Measurements from ENCODE around the gene XBP1.
"Not testable (repeated sequence)": the region's sequence is repeated elsewhere in the genome, so short reads cannot be mapped to it uniquely, and the experiment has no call there.

The XBP1 gene

GRCh38 chr22:28800308-28801041 lies at the start of gene XBP1:
TSS of gene XBP1 (minus strand) at chr22:28800569.
- DNase-seq = peak; percentile 37

- no peak for DNase-seq
Observed at GRCh38 chr22:28846994-28847393, 46.6 kb upstream of the XBP1 start.

- DNase-seq = not testable (repeated sequence)
Observed at GRCh38 chr22:28844277-28844676, 43.9 kb upstream of the XBP1 start.

- no peak for DNase-seq
Observed at GRCh38 chr22:28843633-28844032, 43.3 kb upstream of the XBP1 start.

- no peak for DNase-seq
Observed at GRCh38 chr22:28841111-28841510, 40.7 kb upstream of the XBP1 start.

GRCh38 chr22:28838971-28839370 lies 38.6 kb upstream of the XBP1 start:
- no peak for DNase-seq

- DNase-seq = no peak
Observed at GRCh38 chr22:28837640-28838039, 37.3 kb upstream of the XBP1 start.

GRCh38 chr22:28835630-28836189 lies 35.3 kb upstream of the XBP1 start:
- no peak for DNase-seq

GRCh38 chr22:28833276-28833923 lies 33.0 kb upstream of the XBP1 start:
- no peak for DNase-seq

GRCh38 chr22:28832731-28833130 lies 32.4 kb upstream of the XBP1 start:
- DNase-seq = no peak

GRCh38 chr22:28831140-28832072 lies 31.0 kb upstream of the XBP1 start:
- no peak for DNase-seq

GRCh38 chr22:28830441-28830840 lies 30.1 kb upstream of the XBP1 start:
- DNase-seq = no peak

- DNase-seq = peak; percentile 13
Observed at GRCh38 chr22:28829358-28830181, 29.2 kb upstream of the XBP1 start.

GRCh38 chr22:28826921-28827320 lies 26.6 kb upstream of the XBP1 start:
- no peak for DNase-seq

GRCh38 chr22:28826430-28826829 lies 26.1 kb upstream of the XBP1 start:
- DNase-seq = not testable (repeated sequence)

- DNase-seq = not testable (repeated sequence)
Observed at GRCh38 chr22:28824455-28824854, 24.1 kb upstream of the XBP1 start.

GRCh38 chr22:28822930-28823551 lies 22.7 kb upstream of the XBP1 start:
- peak; percentile 70 for DNase-seq

GRCh38 chr22:28821452-28821851 lies 21.1 kb upstream of the XBP1 start:
- DNase-seq = no peak

- DNase-seq = no peak
Observed at GRCh38 chr22:28820885-28821284, 20.5 kb upstream of the XBP1 start.

- DNase-seq = no peak
Observed at GRCh38 chr22:28819253-28820096, 19.1 kb upstream of the XBP1 start.
